KBM-7 (cell line): ENCODE data around the gene CYP21A2.
"Not testable (repeated sequence)": the region's sequence is repeated elsewhere in the genome, so short reads cannot be mapped to it uniquely, and the experiment has no call there.

Source experiments
- DNase-seq: peaks from one replicate; pipeline ENCODE4 v3.0.0-alpha.2; 2015
- in situ Hi-C: fragments of 300-500 bp; cut with MboI; formaldehyde crosslinking; loops from 2 replicates; pipeline ENCODE4 v1.14.3; 2020; ENCODE audit warnings: low sequenced_read_pairs, low pct_unique_long_range_greater_than_20kb, mixed read lengths

The CYP21A2 gene

DNA sequence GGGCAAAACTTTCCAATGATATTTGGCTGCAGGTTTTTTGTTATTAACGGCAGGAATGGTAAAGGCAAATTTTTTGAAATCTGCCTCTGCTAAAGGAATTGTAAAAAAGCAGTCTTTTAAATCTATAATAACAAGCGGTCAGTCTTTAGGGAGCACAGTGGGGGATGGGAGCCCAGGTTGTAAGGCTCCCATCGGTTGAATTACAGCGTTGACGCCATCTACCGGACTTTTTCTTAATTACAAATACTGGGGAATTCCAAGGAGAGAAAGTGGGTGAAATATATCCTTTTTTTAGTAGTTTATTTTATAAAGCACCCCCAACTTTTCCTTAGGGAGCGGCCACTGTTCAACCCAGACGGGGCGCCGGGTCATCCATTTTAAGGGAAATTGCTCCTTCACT is 16.1 kb upstream of the CYP21A2 start:
- DNase-seq, in situ Hi-C loops: not testable (repeated sequence)

DNA sequence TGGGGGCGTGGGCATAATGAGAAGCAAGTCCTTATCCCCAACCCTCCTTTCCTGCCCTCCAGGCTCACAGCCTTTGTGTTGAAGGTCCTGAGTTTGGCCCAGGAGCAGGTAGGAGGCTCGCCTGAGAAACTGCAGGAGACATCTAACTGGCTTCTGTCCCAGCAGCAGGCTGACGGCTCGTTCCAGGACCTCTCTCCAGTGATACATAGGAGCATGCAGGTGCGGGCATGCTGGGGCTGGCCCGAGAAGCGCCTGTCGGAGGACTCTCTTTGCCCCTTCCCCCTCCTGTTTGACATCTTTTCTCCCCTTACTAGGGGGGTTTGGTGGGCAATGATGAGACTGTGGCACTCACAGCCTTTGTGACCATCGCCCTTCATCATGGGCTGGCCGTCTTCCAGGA is 9.6 kb upstream of the CYP21A2 start:
- DNase-seq, in situ Hi-C loops: not testable (repeated sequence)

DNA sequence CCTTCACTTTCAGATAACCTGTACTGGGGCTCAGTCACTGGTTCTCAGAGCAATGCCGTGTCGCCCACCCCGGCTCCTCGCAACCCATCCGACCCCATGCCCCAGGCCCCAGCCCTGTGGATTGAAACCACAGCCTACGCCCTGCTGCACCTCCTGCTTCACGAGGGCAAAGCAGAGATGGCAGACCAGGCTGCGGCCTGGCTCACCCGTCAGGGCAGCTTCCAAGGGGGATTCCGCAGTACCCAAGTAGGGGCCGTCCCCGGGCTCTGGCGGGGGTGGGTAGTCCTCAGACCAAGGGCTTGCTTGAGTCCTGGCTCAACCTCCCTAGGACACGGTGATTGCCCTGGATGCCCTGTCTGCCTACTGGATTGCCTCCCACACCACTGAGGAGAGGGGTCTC is 8.7 kb upstream of the CYP21A2 start:
- DNase-seq, in situ Hi-C loops: not testable (repeated sequence)

DNA sequence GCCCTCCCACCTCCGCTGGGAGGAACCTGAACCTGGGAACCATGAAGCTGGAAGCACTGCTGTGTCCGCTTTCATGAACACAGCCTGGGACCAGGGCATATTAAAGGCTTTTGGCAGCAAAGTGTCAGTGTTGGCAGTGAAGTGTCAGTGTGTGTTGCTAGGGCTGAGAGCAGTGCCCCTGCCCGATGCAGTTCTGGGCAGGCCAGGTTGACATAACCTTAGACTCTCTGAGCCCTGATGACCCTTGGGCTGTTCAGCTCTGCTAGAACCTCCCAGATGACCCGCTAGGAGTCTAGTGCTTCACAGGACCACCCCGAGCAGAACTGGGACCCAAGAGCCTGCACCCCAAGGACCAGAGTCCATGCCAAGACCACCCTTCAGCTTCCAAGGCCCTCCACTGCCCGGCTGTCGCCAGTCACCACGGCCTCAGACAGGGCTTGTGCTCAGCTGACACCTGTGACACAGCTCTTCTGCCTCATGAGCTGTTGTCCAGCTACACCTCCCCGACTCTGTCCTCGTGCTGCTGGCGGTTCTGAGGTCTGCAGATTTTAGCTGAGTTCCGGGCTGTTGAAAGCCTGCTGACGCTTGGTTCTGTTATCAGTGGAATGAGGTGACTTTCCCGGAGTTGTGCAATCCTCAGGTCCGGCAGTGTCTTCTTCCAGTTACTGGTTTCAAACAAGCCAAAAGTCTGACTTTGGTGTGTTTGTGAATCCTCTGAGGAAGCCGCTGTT is 2.8 kb upstream of the CYP21A2 start:
- in situ Hi-C loops, DNase-seq: not testable (repeated sequence)

DNA sequence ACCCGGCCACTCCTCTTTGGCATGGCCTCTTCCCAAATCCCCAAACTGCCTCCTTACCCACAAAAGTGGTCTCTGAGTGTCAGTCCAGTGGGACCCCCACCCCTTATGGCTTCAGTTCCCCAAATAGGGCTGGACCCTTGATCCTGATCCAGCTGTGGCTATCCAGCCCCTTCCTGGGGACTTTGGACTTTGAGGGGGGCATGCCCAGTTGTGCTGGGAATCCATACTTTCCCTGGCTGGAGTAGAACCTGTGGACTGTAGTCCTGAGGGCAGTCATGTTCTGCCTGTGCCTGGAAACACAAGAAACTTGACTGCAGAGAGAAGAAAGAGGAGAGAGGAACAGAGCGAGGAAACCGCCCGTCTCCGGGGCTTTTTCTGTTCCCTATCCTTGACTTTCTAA is 1.1 kb upstream of the CYP21A2 start:
- DNase-seq, in situ Hi-C loops: not testable (repeated sequence)

DNA sequence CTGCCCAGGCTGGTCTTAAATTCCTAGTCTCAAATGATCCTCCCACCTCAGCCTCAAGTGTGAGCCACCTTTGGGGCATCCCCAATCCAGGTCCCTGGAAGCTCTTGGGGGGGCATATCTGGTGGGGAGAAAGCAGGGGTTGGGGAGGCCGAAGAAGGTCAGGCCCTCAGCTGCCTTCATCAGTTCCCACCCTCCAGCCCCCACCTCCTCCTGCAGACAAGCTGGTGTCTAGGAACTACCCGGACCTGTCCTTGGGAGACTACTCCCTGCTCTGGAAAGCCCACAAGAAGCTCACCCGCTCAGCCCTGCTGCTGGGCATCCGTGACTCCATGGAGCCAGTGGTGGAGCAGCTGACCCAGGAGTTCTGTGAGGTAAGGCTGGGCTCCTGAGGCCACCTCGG is 663 bp downstream of the CYP21A2 start:
- DNase-seq, in situ Hi-C loops: not testable (repeated sequence)

DNA sequence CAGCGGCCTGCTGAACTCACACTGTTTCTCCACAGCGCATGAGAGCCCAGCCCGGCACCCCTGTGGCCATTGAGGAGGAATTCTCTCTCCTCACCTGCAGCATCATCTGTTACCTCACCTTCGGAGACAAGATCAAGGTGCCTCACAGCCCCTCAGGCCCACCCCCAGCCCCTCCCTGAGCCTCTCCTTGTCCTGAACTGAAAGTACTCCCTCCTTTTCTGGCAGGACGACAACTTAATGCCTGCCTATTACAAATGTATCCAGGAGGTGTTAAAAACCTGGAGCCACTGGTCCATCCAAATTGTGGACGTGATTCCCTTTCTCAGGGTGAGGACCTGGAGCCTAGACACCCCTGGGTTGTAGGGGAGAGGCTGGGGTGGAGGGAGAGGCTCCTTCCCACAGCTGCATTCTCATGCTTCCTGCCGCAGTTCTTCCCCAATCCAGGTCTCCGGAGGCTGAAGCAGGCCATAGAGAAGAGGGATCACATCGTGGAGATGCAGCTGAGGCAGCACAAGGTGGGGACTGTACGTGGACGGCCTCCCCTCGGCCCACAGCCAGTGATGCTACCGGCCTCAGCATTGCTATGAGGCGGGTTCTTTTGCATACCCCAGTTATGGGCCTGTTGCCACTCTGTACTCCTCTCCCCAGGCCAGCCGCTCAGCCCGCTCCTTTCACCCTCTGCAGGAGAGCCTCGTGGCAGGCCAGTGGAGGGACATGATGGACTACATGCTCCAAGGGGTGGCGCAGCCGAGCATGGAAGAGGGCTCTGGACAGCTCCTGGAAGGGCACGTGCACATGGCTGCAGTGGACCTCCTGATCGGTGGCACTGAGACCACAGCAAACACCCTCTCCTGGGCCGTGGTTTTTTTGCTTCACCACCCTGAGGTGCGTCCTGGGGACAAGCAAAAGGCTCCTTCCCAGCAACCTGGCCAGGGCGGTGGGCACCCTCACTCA is 1.4 kb downstream of the CYP21A2 start:
- in situ Hi-C loops, DNase-seq: not testable (repeated sequence)

DNA sequence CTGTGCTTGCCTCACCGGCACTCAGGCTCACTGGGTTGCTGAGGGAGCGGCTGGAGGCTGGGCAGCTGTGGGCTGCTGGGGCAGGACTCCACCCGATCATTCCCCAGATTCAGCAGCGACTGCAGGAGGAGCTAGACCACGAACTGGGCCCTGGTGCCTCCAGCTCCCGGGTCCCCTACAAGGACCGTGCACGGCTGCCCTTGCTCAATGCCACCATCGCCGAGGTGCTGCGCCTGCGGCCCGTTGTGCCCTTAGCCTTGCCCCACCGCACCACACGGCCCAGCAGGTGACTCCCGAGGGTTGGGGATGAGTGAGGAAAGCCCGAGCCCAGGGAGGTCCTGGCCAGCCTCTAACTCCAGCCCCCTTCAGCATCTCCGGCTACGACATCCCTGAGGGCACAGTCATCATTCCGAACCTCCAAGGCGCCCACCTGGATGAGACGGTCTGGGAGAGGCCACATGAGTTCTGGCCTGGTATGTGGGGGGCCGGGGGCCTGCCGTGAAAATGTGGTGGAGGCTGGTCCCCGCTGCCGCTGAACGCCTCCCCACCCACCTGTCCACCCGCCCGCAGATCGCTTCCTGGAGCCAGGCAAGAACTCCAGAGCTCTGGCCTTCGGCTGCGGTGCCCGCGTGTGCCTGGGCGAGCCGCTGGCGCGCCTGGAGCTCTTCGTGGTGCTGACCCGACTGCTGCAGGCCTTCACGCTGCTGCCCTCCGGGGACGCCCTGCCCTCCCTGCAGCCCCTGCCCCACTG is 2.3 kb downstream of the CYP21A2 start:
- in situ Hi-C loops, DNase-seq: not testable (repeated sequence)

DNA sequence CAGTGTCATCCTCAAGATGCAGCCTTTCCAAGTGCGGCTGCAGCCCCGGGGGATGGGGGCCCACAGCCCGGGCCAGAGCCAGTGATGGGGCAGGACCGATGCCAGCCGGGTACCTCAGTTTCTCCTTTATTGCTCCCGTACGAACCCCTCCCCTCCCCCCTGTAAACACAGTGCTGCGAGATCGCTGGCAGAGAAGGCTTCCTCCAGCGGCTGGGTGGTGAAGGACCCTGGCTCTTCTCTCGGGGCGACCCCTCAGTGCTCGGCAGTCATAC is 2.8 kb downstream of the CYP21A2 start:
- DNase-seq, in situ Hi-C loops: not testable (repeated sequence)

DNA sequence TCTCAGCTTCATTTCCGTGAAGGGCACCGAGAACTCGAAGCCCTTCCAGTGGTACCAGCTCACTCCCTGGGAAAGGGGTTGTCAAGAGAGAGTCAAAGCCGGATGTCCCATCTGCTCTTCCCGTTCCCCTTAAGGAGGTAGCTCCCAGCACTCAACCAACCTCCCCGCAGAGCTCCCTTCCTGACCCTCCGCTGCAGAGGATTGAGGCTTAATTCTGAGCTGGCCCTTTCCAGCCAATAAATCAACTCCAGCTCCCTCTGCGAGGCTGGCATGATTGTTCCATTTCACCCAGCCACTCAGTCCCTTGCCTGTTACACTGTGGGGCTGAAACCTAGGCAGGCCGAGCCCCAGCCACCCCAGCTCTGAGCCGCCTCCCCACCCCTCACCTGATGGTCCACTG is 3.2 kb downstream of the CYP21A2 start:
- in situ Hi-C loops, DNase-seq: not testable (repeated sequence)

DNA sequence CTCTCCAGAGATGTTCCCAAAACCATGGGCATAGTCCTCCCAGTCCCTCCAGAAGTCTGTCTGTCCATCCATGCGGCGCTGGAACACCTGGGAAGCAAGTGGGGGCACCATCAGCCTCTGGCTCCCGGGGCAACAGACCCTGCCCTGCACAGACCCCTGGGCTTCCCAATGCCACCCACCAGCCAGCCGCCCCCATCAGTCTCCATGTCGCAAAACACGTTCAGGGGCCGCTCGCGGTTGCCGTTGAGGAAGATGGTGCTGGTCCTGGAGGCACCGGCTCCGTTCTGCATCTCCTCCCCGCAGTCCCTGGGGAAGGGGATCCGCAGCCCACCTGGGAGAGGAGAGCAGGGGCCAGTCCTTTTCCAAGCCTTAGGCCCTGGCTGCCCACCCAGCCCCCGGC is 4.1 kb downstream of the CYP21A2 start:
- DNase-seq, in situ Hi-C loops: not testable (repeated sequence)

DNA sequence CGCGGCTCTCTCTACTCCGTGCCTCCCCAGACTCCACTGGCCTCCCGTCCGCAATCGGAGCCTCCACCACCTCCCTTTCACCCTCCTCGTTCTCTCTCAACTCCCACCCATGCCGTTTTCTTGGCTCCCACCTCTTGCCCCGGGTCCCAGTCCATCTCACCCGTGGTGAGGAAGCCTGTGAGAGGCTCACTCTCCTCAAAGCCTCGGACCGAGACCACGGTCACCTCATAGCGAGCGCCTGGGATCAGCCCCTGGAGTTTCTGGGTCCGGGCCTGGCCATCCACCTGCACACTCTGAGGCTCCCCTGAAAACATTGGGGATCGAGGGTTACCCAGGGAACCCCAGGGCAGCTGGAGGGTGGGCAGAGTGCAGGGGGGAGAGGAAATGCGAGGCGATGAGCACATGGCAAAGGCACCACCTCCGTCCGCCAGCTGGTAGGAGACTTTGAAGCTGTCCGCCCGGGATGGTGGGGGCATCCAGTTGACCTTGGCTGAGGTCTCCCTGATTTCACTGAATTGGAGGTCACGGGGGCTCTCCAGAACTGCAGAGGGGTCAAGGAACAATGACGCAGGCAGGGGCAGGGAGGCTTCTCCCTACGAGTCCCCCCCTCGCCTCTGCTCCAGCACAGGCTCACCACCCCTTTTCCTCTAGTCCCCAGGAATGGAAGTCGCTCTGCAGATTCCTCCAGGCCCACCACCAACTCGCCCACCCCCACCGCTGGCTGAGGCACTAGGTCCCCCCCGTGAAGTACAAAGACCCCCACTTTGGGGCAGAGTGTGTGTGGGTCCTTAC is 5.6 kb downstream of the CYP21A2 start:
- DNase-seq, in situ Hi-C loops: not testable (repeated sequence)

DNA sequence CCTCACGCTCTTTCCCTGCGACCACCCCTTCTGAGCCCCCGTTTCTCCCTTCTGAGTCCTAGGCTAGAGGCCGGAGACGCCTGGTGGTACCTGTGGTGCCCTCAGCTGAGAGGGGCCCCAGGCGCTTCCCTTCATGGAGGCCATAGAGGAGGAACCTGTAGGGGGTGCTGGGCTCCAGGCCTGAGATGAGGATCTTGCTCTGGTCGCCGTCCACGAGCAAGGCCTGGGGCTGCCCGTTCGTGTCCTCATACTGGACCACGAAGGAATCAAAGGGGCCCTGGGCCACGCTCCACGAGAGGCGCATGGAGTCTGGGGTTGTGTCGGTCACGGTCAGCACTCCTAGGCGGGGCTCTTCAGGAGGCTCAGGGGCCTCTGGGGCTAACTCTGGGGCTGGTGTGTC is 6.7 kb downstream of the CYP21A2 start:
- in situ Hi-C loops, DNase-seq: not testable (repeated sequence)

DNA sequence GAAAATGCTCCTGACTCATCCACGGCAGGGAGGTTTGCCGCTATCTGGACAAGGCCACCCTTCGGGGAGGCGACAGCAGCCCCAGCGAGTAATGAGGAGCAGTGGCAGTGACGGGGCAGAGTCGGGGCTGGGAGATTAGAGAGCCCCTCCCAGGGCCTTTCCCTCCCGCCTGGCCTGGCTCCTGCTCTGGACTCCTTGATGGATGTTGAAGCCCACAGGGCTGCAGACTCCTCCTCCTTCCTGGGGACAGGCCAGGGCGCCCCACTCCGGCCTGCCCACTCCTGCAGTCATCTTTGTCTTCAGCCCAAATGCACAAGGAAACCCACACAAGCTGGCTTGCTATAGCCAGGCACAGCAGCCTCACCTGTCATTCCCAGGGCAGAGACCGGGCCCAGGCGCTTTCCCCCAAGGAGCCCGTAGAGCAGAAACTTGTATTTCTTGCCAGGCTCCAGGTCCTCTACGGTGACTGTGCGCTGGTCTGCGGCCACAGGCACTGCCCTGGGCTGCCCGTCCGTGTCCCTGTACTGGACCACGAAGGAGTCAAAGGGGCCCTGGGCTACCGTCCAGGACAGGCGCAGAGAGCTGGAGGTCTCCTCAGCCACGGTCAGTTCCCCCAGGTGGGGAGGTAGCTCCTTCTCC is 7.7 kb downstream of the CYP21A2 start:
- in situ Hi-C loops, result no loop called here
- DNase-seq, result no peak

DNA sequence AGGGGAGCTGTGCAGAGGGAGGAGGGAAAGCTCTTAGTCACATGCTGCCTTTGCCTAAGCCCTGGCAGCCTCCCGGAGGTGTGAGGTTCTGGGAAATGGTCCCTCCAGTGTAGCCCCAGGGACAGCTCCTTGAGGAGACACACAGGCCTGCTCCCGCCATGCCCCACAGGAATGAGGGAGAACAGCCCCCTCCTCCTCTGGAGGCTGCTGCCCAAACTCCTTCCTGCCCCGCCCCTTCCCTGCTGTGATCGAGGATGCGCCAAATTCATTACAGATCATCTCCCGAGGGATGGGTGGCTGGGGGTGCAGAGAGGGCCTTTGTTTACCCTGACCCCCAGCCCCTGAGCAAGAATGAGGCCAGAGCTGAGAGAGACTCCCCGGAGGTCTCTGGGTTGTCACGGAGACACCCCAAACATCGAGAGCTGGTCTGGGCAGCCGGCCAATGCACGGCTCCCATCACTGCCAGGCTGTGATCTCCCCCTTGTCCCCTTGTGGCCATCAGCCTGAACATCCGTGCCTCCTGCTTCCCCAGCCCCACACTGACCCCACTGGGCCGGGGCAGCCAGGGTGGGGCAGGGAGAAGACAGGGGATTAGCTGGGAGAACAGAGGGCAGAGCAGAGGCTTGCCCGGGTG is 8.4 kb downstream of the CYP21A2 start:
- in situ Hi-C loops, result no loop called here
- DNase-seq, result no peak

DNA sequence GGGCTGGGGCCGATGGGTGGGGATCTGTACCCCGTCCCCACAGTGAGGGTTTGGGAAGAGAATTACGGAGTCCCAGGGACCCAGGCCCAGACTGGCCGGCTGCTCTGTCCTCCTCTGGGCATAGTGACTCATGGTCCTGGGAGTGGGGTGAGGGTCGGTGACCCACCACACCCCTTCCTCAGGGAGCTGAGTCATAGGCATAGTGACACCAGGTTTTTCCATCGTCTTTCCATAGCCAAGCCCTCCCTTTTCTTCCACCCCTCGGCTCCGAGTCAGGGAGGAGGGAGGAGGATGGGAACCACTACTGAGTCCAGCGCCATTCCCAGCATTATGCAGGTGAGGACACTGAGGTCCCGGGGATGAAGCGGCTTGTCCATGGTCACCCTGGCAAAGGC is 8.9 kb downstream of the CYP21A2 start:
- DNase-seq, result no peak
- in situ Hi-C loops, result no loop called here

DNA sequence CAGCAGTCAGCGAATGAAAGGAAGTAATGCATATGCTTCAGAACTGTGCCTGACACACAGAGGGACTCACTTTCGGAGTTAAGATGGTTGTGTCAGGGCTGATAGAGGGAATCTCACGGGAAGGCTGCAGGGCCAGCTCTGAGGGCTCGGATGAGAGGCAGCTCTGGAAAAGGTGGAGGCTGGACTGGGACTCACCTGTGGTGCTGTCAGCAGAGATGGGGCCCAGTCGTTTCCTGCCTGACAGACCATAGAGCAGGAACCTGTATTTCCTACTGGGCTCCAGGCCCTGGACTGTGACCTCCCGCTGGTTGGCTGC is 9.3 kb downstream of the CYP21A2 start:
- in situ Hi-C loops, result no loop called here
- no peak for DNase-seq
